Gastrocnemius medialis (tissue), 4 donors: ENCODE data around the gene OTUD5. TPM values are rescaled to one million over a fixed set of nuclear protein-coding genes. Genes with fewer than 3 reads are reported as not detected.

Source experiments
- ATAC-seq, 2 donors: fragments of 150-250 bp; one replicate each; pipeline ENCODE4 v1.9.1; 2016
- DNase-seq, 2 donors: peaks; one replicate each; pipeline ENCODE4 v3.0.0-alpha.2; 2019
- H3K27ac ChIP-seq, 4 donors: fragments of 200-600 bp; sonication (generic); 1 replicate in 1 of 4; 2 replicates in 3 of 4; pipeline ENCODE4 v1.5.1; 2016 to 2018; ENCODE audit warnings: mild to moderate bottlenecking in 2 of 4, moderate library complexity in 1 of 4
- H3K27me3 ChIP-seq, 3 donors: fragments of 200-600 bp; sonication (generic) in 2 of 3; 1 replicate in 1 of 3; 2 replicates in 2 of 3; pipeline versions ENCODE4 v1.5.1 to v1.6.0; 2016 to 2019; ENCODE audit warnings: mild to moderate bottlenecking in 1 of 3, moderate library complexity in 1 of 3
- H3K36me3 ChIP-seq, 2 donors: fragments of 200-600 bp; sonication (generic) in 1 of 2; one replicate each; pipeline ENCODE4 v1.5.1; 2017 to 2018
- H3K4me1 ChIP-seq, 2 donors: fragments of 200-600 bp; sonication (generic) in 1 of 2; one replicate each; pipeline ENCODE4 v1.5.1; 2016 to 2017; ENCODE audit warnings: mild to moderate bottlenecking in 2 of 2
- H3K4me3 ChIP-seq, 4 donors: fragments of 200-600 bp; sonication (generic) in 3 of 4; 1 replicate in 1 of 4; 2 replicates in 3 of 4; pipeline ENCODE4 v1.5.1; 2016 to 2019; ENCODE audit warnings: mild to moderate bottlenecking in 2 of 4
- H3K9me3 ChIP-seq, 3 donors: fragments of 200-600 bp; sonication (generic) in 2 of 3; 1 replicate in 1 of 3; 2 replicates in 2 of 3; pipeline ENCODE4 v1.5.1; 2016 to 2019
- CTCF ChIP-seq, 5 experiments: fragments of 450-650 bp in 3 of 5; fragments of 200-600 bp in 2 of 5; sonication (generic) in 2 of 5; IDR thresholded peaks in 4 of 5; conservative IDR thresholded peaks in 1 of 5; 1 replicate in 4 of 5; 2 replicates in 1 of 5; pipeline ENCODE4 v1.5.1; 2016 to 2019; ENCODE audit warnings: antibody characterized with exemption in 5 of 5, mild to moderate bottlenecking in 3 of 5, moderate library complexity in 3 of 5
- POLR2A ChIP-seq, 2 donors: fragments of 450-650 bp; IDR thresholded peaks; one replicate each; pipeline ENCODE4 v1.6.1; 2017; ENCODE audit warnings: antibody characterized with exemption in 2 of 2, mild to moderate bottlenecking in 2 of 2, moderate library complexity in 2 of 2
- in situ Hi-C, 4 donors: fragments of 200-750 bp; cut with MboI; loops; one replicate each; pipeline versions ENCODE4 v1.15.0 to v1.8.0; 2017; ENCODE audit warnings: low sequenced_read_pairs in 4 of 4
- intact Hi-C: fragments of 100-400 bp; cut with DNase I; formaldehyde crosslinking; loops from one replicate; pipeline ENCODE4 v1.15.1; 2023; ENCODE audit warnings: low total_unique reads
- total RNA-seq, 4 donors: library from RNA; depleted of rRNA; stranded (reverse); fragments of >200 nt; gene quantifications; one replicate each; pipeline versions ENCODE4 v1.1.0 to v1.2.3, GENCODE V29; 2016

Gene OTUD5
- total RNA-seq, 4 donors from 2014 or later: 22.2 to 32.2 (median 28.5) TPM

- Histone ChIP-seq H3K27ac (no peak overlapping the region), H3K4me1 (peaks cover 3 to 7% of the 10 kb centered on the region in 2 donors), H3K36me3 (peaks cover 0 to 14% of the 10 kb centered on the region in 2 donors), H3K4me3 (peak overlapping the region in 1 of 4 donors; percentile 69), H3K9me3 (no peaks in the 10 kb centered on the region), H3K27me3 (no peaks in the 10 kb centered on the region)
- DNase-seq (no peak), ATAC-seq (no peak)
- in situ Hi-C loops: no loop called here
- intact Hi-C loops: loop anchor here (5.0 kb wide), 1 partner anchor 103 kb away; the partner anchor contains the start of genes PQBP1 and TIMM17B
- TF ChIP-seq POLR2A (IDR thresholded peaks at IDR 0.05) (no peak), CTCF (IDR thresholded peaks at IDR 0.05 in 4 of 5, conservative IDR thresholded peaks at IDR 0.05 in 1 of 5) (no peak)
Measured at GRCh38 chrX:49000636-49001035, 43.2 kb upstream of the OTUD5 start.

- in situ Hi-C loops: no loop called here
Measured at GRCh38 chrX:48999030-48999429, 41.6 kb upstream of the OTUD5 start.

DNA sequence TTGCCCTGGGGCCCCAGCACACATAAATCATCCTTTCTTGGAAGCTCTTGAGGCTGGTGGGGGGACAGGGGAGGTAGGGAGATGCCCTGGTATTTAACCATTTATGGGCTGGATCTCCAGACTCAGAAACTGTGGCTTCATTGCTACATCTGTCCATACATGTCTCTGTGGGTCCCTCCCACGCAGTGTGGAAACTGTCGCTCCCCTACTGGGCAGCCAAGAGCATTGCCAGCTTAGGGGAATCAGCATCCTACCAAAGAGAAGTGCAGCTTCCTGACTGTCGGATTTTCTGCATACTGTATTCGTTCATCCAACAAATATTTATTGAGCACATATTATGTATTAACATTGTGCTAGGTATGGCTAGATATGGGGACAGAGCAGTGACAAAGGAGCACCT, 41.0 kb upstream of the OTUD5 start:
- DNase-seq: no peak
- ATAC-seq: no peak
- Histone ChIP-seq H3K27ac (no peak overlapping the region), H3K36me3 (peaks cover 0 to 14% of the 10 kb centered on the region in 2 donors), H3K27me3 (no peaks in the 10 kb centered on the region), H3K9me3 (no peaks in the 10 kb centered on the region), H3K4me1 (peaks cover 3 to 7% of the 10 kb centered on the region in 2 donors), H3K4me3 (no peak overlapping the region)
- TF ChIP-seq CTCF (IDR thresholded peaks at IDR 0.05 in 4 of 5, conservative IDR thresholded peaks at IDR 0.05 in 1 of 5) (no peak), POLR2A (IDR thresholded peaks at IDR 0.05) (no peak)
- in situ Hi-C loops (no loop called here), intact Hi-C loops (no loop called here)

More at GRCh38 chrX:48999030-48999429, 41.6 kb upstream of the OTUD5 start:
- DNase-seq (no peak), ATAC-seq (no peak)
- peaks cover 0 to 14% of the 10 kb centered on the region in 2 donors for H3K36me3 ChIP-seq
- intact Hi-C loops: no loop called here
- no peaks in the 10 kb centered on the region for H3K9me3 ChIP-seq
- peaks cover 3 to 7% of the 10 kb centered on the region in 2 donors for H3K4me1 ChIP-seq
- no peak for TF ChIP-seq CTCF (IDR thresholded peaks at IDR 0.05 in 4 of 5, conservative IDR thresholded peaks at IDR 0.05 in 1 of 5)
- no peak for TF ChIP-seq POLR2A (IDR thresholded peaks at IDR 0.05)
- H3K4me3 ChIP-seq: no peak overlapping the region
- no peaks in the 10 kb centered on the region for H3K27me3 ChIP-seq
- no peak overlapping the region for H3K27ac ChIP-seq

DNA sequence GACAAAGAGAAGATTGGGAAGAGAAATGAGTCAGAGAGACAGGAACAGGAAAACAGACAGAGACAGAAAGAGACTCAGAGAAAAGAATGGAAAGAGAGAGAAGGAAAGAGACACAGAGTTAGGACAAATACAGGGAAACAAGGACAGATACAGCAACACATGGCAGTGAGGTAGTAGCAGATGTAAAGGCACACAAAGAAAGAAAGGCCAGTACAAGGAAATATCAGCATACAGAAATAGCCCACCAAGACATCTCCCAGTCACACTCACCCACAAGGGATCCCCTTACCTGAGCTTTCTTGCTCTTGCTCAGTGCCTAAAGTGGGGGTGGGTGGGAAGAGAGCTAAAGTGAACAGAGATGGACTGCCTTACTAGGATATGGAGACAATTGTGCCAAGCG, 40.5 kb upstream of the OTUD5 start:
- intact Hi-C loops: no loop called here
- in situ Hi-C loops: no loop called here

More for the DNA sequence above, 40.5 kb upstream of the OTUD5 start:
- peaks cover 0 to 14% of the 10 kb centered on the region in 2 donors for H3K36me3 ChIP-seq
- TF ChIP-seq CTCF (IDR thresholded peaks at IDR 0.05 in 4 of 5, conservative IDR thresholded peaks at IDR 0.05 in 1 of 5): no peak
- no peak for TF ChIP-seq POLR2A (IDR thresholded peaks at IDR 0.05)
- no peak overlapping the region for H3K27ac ChIP-seq
- H3K4me1 ChIP-seq: peaks cover 3 to 7% of the 10 kb centered on the region in 2 donors
- H3K4me3 ChIP-seq: no peak overlapping the region
- ATAC-seq (no peak), DNase-seq (no peak)
- no peaks in the 10 kb centered on the region for H3K27me3 ChIP-seq
- H3K9me3 ChIP-seq: no peaks in the 10 kb centered on the region
